ENCODE measurements around the gene CTNNA2. TPM values are rescaled to one million over a fixed set of nuclear protein-coding genes. Genes with fewer than 3 reads are reported as not detected.

Gene CTNNA2
- polyA plus RNA-seq, 1 of the 3 experiments (the other 2 are of a cell fraction): 0.30 TPM

- Histone ChIP-seq H3K4me1 (ENCODE audit: control insufficient read depth in 1 of 2, insufficient read depth in 2 of 2, low read depth in 1 of 2, low read length in 1 of 2) (peaks cover 0 to 8% of the 10 kb centered on the region in 2 experiments; a peak in 2 of 4 replicates), H3K27ac (ENCODE audit: low read depth in 2 of 2, low read length in 1 of 2) (peak overlapping the region in 1 of 2 experiments; percentile 73; a peak in 2 of 4 replicates), H2AFZ (ENCODE audit: low read depth) (no peak overlapping the region), H3K9me3 (no peaks in the 10 kb centered on the region), H3K9me2 (no peaks in the 10 kb centered on the region), H3F3A (replicated peaks; ENCODE audit: insufficient read depth) (no peaks in the 10 kb centered on the region), H3K79me2 (ENCODE audit: insufficient read depth) (no peaks in the 10 kb centered on the region), H4K20me1 (ENCODE audit: insufficient read depth) (no peaks in the 10 kb centered on the region), H3K4me3 (ENCODE audit: low read depth in 2 of 2, low read length in 1 of 2) (no peak overlapping the region), H3K36me3 (replicated peaks in 1 of 2; ENCODE audit: control insufficient read depth in 1 of 2, insufficient read depth in 2 of 2, low read length in 1 of 2) (no peaks in the 10 kb centered on the region), H3K27me3 (ENCODE audit: insufficient read depth) (no peaks in the 10 kb centered on the region), H3K9ac (no peak overlapping the region), H3K4me2 (no peak overlapping the region)
- DNase-seq: no peak
- no peak for TF ChIP-seq FOSL2 (IDR thresholded peaks at IDR 0.05; ENCODE audit: borderline replicate concordance, low read depth)
- no peak for TF ChIP-seq SIN3A (IDR thresholded peaks at IDR 0.05; ENCODE audit: borderline replicate concordance, low read depth, low read length)
- no peak for TF ChIP-seq NRF1 (IDR thresholded peaks at IDR 0.05; ENCODE audit: low read depth, low read length)
- TF ChIP-seq TAF1 (IDR thresholded peaks at IDR 0.05; ENCODE audit: borderline replicate concordance, low read depth, low read length): no peak
- TF ChIP-seq TEAD4 (IDR thresholded peaks at IDR 0.05; ENCODE audit: borderline replicate concordance, insufficient read depth): no peak
- TF ChIP-seq EZH2phosphoT487 (IDR thresholded peaks at IDR 0.05; ENCODE audit: borderline replicate concordance, low read depth): no peak
- TF ChIP-seq RCOR1 (IDR thresholded peaks at IDR 0.05; ENCODE audit: low read length): no peak
- no peak for TF ChIP-seq ZBTB33 (IDR thresholded peaks at IDR 0.05; ENCODE audit: borderline replicate concordance, low read depth)
- no peak for TF ChIP-seq RXRA (IDR thresholded peaks at IDR 0.05; ENCODE audit: borderline replicate concordance, low read depth)
- no peak for TF ChIP-seq CHD2 (IDR thresholded peaks at IDR 0.05; ENCODE audit: low read length, partially characterized antibody)
- TF ChIP-seq RFX5 (IDR thresholded peaks at IDR 0.05; ENCODE audit: low read length): no peak
- no peak for TF ChIP-seq MXI1 (IDR thresholded peaks at IDR 0.05; ENCODE audit: low read depth, low read length)
- no peak for TF ChIP-seq ELF1 (IDR thresholded peaks at IDR 0.05)
- TF ChIP-seq GATA2 (CRISPR knock-in tag; IDR thresholded peaks at IDR 0.05): no peak
- TF ChIP-seq IRF3 (IDR thresholded peaks at IDR 0.05; ENCODE audit: low read depth, low read length): no peak
- TF ChIP-seq NFIC (IDR thresholded peaks at IDR 0.05; ENCODE audit: borderline replicate concordance): no peak
- no peak for TF ChIP-seq SMC3 (IDR thresholded peaks at IDR 0.05; ENCODE audit: low read depth, low read length)
- 38% methylated on average over 3 of the region's 4 CpGs for WGBS (ENCODE audit: low lambda C conversion rate)
- ChIA-PET POLR2A (interaction anchor here (0.6 kb wide), 1 partner anchor 70 kb away, joined by 3 read pairs; no protein-coding TSS in a partner anchor), CTCF (interaction anchor here (0.9 to 1.3 kb wide), 2 partner anchors 98 to 939 kb away, joined by 3 to 4 read pairs; no protein-coding TSS in a partner anchor)
Observed at GRCh38 chr2:79757526-79757925, 244.7 kb downstream of the CTNNA2 start.

Data from SK-N-SH (cell line).